ENCODE data around the gene EFNA5.

EFNA5 gene

GRCh38 chr5:107387526-107388140 lies 283.1 kb downstream of the EFNA5 start:
- no peak for DNase-seq

- peak; percentile 62 for DNase-seq
Observed at GRCh38 chr5:107385708-107386107, 285.0 kb downstream of the EFNA5 start.

GRCh38 chr5:107384256-107384655 lies 286.5 kb downstream of the EFNA5 start:
- no peak for DNase-seq

GRCh38 chr5:107383414-107383813 lies 287.3 kb downstream of the EFNA5 start:
- no peak for DNase-seq

GRCh38 chr5:107381189-107381856 lies 289.4 kb downstream of the EFNA5 start:
- no peak for DNase-seq

GRCh38 chr5:107380654-107381053 lies 290.1 kb downstream of the EFNA5 start:
- no peak for DNase-seq

GRCh38 chr5:107378218-107378899 lies 292.4 kb downstream of the EFNA5 start:
- no peak for DNase-seq

GRCh38 chr5:107377277-107377609 lies 293.5 kb downstream of the EFNA5 start:
- no peak for DNase-seq

GRCh38 chr5:107376546-107377276 lies 294.0 kb downstream of the EFNA5 start:
- DNase-seq: no peak

GRCh38 chr5:107373549-107374263 lies 297.0 kb downstream of the EFNA5 start:
- DNase-seq: peak; percentile 56

- peak; percentile 61 for DNase-seq
Observed at GRCh38 chr5:107372723-107373450, 297.9 kb downstream of the EFNA5 start.

- DNase-seq: no peak
Observed at GRCh38 chr5:107370396-107370968, 300.3 kb downstream of the EFNA5 start.

GRCh38 chr5:107369622-107370021 lies 301.1 kb downstream of the EFNA5 start:
- DNase-seq: no peak

- DNase-seq: no peak
Observed at GRCh38 chr5:107368615-107369014, 302.1 kb downstream of the EFNA5 start.

- no peak for DNase-seq
Observed at GRCh38 chr5:107367939-107368338, 302.8 kb downstream of the EFNA5 start.

GRCh38 chr5:107367480-107367879 lies 303.3 kb downstream of the EFNA5 start:
- DNase-seq: no peak

GRCh38 chr5:107365320-107366109 lies 305.2 kb downstream of the EFNA5 start:
- peak; percentile 51 for DNase-seq

GRCh38 chr5:107364443-107365319 lies 306.1 kb downstream of the EFNA5 start:
- no peak for DNase-seq

- DNase-seq: no peak
Observed at GRCh38 chr5:107363768-107364167, 307.0 kb downstream of the EFNA5 start.

- DNase-seq: no peak
Observed at GRCh38 chr5:107361945-107362344, 308.8 kb downstream of the EFNA5 start.
